ENCODE data around the gene TMUB1. TPM values are rescaled to one million over a fixed set of nuclear protein-coding genes. Genes with fewer than 3 reads are reported as not detected.

Gene TMUB1, protein sequence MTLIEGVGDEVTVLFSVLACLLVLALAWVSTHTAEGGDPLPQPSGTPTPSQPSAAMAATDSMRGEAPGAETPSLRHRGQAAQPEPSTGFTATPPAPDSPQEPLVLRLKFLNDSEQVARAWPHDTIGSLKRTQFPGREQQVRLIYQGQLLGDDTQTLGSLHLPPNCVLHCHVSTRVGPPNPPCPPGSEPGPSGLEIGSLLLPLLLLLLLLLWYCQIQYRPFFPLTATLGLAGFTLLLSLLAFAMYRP
- polyA plus RNA-seq (2011; rRNA removed) (12.4 and 14.0 TPM in 2 replicates), polyA plus RNA-seq (2017; fragmentation: RNase III; extraction: RNeasy Plus Mini Kit Qiagen cat#74134 plus additional on column Dnase treatment) (31.5 to 37.7 TPM (median 37.3 TPM) in 3 replicates), polyA minus RNA-seq (2011; rRNA and poly(A)+ RNA removed) (4.1 and 6.0 TPM in 2 replicates)
- polyA plus RNA-seq (2012; cell fraction: cytosol; rRNA removed): 45.5 and 65.8 TPM in 2 replicates
- polyA plus RNA-seq (2012; cell fraction: nucleus; rRNA removed): 65.1 and 82.1 TPM in 2 replicates

DNA sequence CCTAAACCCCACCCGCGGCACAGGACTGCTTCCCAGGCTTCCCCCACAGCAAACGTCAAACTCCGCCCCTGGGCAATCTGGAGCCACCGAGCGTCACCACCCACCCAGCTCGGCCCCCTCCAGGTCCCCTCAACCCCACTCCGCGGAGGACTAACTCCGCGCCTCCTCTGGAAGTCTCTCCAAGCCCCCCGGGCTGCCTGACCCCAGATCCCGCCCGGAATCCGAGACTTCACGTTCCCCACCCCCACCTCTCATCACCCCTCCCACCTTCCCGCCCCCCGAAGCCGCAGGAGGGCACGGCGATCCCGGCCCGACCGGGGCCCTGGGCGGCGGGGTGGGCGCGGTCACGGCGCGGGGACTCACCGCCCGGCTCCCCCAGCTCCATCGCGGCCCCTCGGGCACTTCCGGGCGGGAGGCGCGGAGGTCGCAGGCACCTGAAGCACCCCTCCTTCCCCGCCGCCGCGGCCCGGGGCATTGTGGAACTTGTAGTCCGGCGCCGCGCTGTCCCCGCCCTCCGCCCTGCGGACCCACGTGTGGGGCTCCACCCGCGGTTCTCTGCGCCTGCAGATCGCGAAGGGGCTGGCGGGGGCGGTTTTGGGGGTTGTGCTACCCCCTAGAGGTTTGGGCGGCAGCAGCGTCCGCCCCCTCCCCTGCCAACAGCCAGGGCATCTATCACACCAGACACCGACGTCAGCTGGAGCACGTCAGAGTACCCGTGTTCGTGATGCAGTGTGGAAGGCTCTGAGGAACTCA, at the start of gene TMUB1:
TMUB1 (minus strand) TSS at position 423 of the 753 bp plus-strand sequence. CDS start 930 bp downstream, outside the sequence.
- Histone ChIP-seq H3K27ac (peak within 1 kb of the TSS; percentile 94 to 98), H3K9me3 (no peaks in the 10 kb centered on the region), H3K4me2 (peak within 1 kb of the TSS; percentile 95), H3K4me3 (peak within 1 kb of the TSS; percentile 93), H3K4me1 (peaks cover 48% of the 10 kb centered on the region)
- no peak for FAIRE-seq
- 0% methylated on average over 6 of the region's 69 CpGs for WGBS (ENCODE audit: missing lambda C conversion rate)
- CTCF ChIA-PET: interaction anchor here (0.7 to 27.1 kb wide), 8 partner anchors 15 to 118 kb away, joined by 3 to 412 read pairs (median 3); no protein-coding TSS in a partner anchor
- POLR2A ChIA-PET: interaction anchor here (0.9 kb wide), 1 partner anchor 21 kb away, joined by 4 read pairs; no protein-coding TSS in a partner anchor
- ATAC-seq: peak; percentile 20 to 46; a peak in 3 of 6 replicates
- DNase-seq (ENCODE audit: low read depth in 1 of 2, low spot score in 1 of 2): peak; percentile 64 to 67
- TF ChIP-seq CEBPB (IDR thresholded peaks at IDR 0.05) (no peak), ZFP36 (IDR thresholded peaks at IDR 0.05; ENCODE audit: borderline replicate concordance, partially characterized antibody) (no peak), BHLHE40 (IDR thresholded peaks at IDR 0.05; ENCODE audit: low read depth, low read length) (no peak), FOXS1 (CRISPR knock-in tag; IDR thresholded peaks at IDR 0.05) (no peak), REST (IDR thresholded peaks at IDR 0.05) (peak; percentile 28; the same call in 1 of the 2 replicates), RAD21 (conservative IDR thresholded peaks at IDR 0.05 in 1 of 2, IDR thresholded peaks at IDR 0.05 in 1 of 2) (no peak), POLR2A (IDR thresholded peaks at IDR 0.05; ENCODE audit: low read length) (peak; percentile 7; the same call in 1 of the 2 replicates), BCL3 (IDR thresholded peaks at IDR 0.05) (peak; percentile 37; the same call in 1 of the 3 replicates), NR3C1 (IDR thresholded peaks at IDR 0.05) (no peak), FOSB (CRISPR knock-in tag; IDR thresholded peaks at IDR 0.05) (no peak), HMGXB4 (CRISPR knock-in tag; IDR thresholded peaks at IDR 0.05; ENCODE audit: borderline replicate concordance) (no peak), EP300 (IDR thresholded peaks at IDR 0.05) (no peak), RFX5 (IDR thresholded peaks at IDR 0.05) (no peak), SREBF2 (IDR thresholded peaks at IDR 0.05) (no peak), KDM1A (IDR thresholded peaks at IDR 0.05; ENCODE audit: low read depth) (no peak), RARB (CRISPR knock-in tag; IDR thresholded peaks at IDR 0.05) (no peak), EHF (CRISPR knock-in tag; IDR thresholded peaks at IDR 0.05) (no peak), ZNF302 (CRISPR knock-in tag; IDR thresholded peaks at IDR 0.05) (no peak), CHD2 (IDR thresholded peaks at IDR 0.05; ENCODE audit: low read length, partially characterized antibody) (no peak), FOSL2 (IDR thresholded peaks at IDR 0.05) (no peak), FOSL2 (CRISPR knock-in tag; IDR thresholded peaks at IDR 0.05) (no peak), JUNB (IDR thresholded peaks at IDR 0.05) (no peak)
- TF ChIP-seq, protein P1, sequence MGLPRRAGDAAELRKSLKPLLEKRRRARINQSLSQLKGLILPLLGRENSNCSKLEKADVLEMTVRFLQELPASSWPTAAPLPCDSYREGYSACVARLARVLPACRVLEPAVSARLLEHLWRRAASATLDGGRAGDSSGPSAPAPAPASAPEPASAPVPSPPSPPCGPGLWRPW (IDR thresholded peaks at IDR 0.05): no peak
- TF ChIP-seq, protein P2, sequence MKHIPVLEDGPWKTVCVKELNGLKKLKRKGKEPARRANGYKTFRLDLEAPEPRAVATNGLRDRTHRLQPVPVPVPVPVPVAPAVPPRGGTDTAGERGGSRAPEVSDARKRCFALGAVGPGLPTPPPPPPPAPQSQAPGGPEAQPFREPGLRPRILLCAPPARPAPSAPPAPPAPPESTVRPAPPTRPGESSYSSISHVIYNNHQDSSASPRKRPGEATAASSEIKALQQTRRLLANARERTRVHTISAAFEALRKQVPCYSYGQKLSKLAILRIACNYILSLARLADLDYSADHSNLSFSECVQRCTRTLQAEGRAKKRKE (CRISPR knock-in tag; IDR thresholded peaks at IDR 0.05; ENCODE audit: low read depth): no peak
- TF ChIP-seq, protein P3, sequence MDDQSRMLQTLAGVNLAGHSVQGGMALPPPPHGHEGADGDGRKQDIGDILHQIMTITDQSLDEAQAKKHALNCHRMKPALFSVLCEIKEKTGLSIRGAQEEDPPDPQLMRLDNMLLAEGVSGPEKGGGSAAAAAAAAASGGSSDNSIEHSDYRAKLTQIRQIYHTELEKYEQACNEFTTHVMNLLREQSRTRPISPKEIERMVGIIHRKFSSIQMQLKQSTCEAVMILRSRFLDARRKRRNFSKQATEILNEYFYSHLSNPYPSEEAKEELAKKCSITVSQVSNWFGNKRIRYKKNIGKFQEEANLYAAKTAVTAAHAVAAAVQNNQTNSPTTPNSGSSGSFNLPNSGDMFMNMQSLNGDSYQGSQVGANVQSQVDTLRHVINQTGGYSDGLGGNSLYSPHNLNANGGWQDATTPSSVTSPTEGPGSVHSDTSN (IDR thresholded peaks at IDR 0.05): no peak
- TF ChIP-seq, protein P4, sequence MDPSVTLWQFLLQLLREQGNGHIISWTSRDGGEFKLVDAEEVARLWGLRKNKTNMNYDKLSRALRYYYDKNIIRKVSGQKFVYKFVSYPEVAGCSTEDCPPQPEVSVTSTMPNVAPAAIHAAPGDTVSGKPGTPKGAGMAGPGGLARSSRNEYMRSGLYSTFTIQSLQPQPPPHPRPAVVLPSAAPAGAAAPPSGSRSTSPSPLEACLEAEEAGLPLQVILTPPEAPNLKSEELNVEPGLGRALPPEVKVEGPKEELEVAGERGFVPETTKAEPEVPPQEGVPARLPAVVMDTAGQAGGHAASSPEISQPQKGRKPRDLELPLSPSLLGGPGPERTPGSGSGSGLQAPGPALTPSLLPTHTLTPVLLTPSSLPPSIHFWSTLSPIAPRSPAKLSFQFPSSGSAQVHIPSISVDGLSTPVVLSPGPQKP (IDR thresholded peaks at IDR 0.05; ENCODE audit: low read depth, low read length): no peak
- TF ChIP-seq, protein P5, sequence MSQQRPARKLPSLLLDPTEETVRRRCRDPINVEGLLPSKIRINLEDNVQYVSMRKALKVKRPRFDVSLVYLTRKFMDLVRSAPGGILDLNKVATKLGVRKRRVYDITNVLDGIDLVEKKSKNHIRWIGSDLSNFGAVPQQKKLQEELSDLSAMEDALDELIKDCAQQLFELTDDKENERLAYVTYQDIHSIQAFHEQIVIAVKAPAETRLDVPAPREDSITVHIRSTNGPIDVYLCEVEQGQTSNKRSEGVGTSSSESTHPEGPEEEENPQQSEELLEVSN (IDR thresholded peaks at IDR 0.05; ENCODE audit: borderline replicate concordance, low read depth): 0 out of 2 replicates have a peak, but pooled peaks have one; percentile 8
